H1 (cell line): Measurements from ENCODE around the gene MYO1D. TPM values are rescaled to one million over a fixed set of nuclear protein-coding genes. Genes with fewer than 3 reads are reported as not detected.

Experiments
- CTCF ChIA-PET: fragments of 300-600 bp; sonication (Branson Sonifier 250); formaldehyde crosslinking; loops from one replicate; lab custom pipeline; 2021; ENCODE audit not compliant: partially characterized antibody; lab: Charles Lee
- POLR2A ChIA-PET: fragments of 300-600 bp; sonication (Branson Sonifier 250); formaldehyde crosslinking; loops from one replicate; lab custom pipeline; 2021; ENCODE audit warnings: inconsistent platforms; ENCODE audit not compliant: partially characterized antibody; lab: Charles Lee
- DNase-seq, 2 experiments: peaks; one replicate each; pipeline versions ENCODE4 v3.0.0 to v3.0.0-alpha.2; 2010 to 2022; ENCODE audit warnings: low spot score in 2 of 2, low read depth in 1 of 2, mixed read lengths in 1 of 2
- FAIRE-seq: peaks from 2 replicates; lab custom pipeline; 2011; peaks lifted over from hg19 to GRCh38; lab: Jason Lieb, UNC
- H2AFZ ChIP-seq: 2 replicates; pipeline ENCODE4 v1.8.1; 2012; ENCODE audit warnings: low read length, inconsistent platforms
- H2AK5ac ChIP-seq: 2 replicates; pipeline ENCODE4 v1.6.1; 2013; ENCODE audit warnings: low read depth, low read length
- H2BK120ac ChIP-seq: replicated peaks from 2 replicates; pipeline ENCODE3; 2013; ENCODE audit warnings: low read depth, low read length, inconsistent platforms
- H2BK12ac ChIP-seq: 2 replicates; pipeline ENCODE4 v1.6.1; 2013; ENCODE audit warnings: low read depth, low read length
- H2BK15ac ChIP-seq: 2 replicates; pipeline ENCODE4 v1.6.1; 2013; ENCODE audit warnings: low read length
- H2BK20ac ChIP-seq: 2 replicates; pipeline ENCODE4 v1.6.1; 2013; ENCODE audit warnings: low read length
- H2BK5ac ChIP-seq: 2 replicates; pipeline ENCODE4 v1.6.1; 2013; ENCODE audit warnings: low read depth, low read length
- H3K14ac ChIP-seq: 2 replicates; pipeline ENCODE4 v1.6.1; 2013; ENCODE audit warnings: inconsistent platforms; ENCODE audit not compliant: insufficient read length
- H3K18ac ChIP-seq: 2 replicates; pipeline ENCODE4 v1.6.1; 2013; ENCODE audit warnings: low read length; ENCODE audit errors: extremely low read depth
- H3K23ac ChIP-seq: 2 replicates; pipeline ENCODE4 v1.6.1; 2013; ENCODE audit warnings: inconsistent platforms; ENCODE audit not compliant: insufficient read length
- H3K23me2 ChIP-seq: 2 replicates; pipeline ENCODE4 v1.6.1; 2013; ENCODE audit warnings: low read depth, low read length
- H3K27ac ChIP-seq: 2 replicates; pipeline ENCODE4 v1.6.1; 2011; ENCODE audit warnings: low read depth, low read length, inconsistent platforms
- H3K27me3 ChIP-seq, 4 experiments: replicated peaks in 1 of 4; 1 replicate in 1 of 4; 2 replicates in 3 of 4; pipeline versions ENCODE4 v1.6.1 to v1.8.1; 2011 to 2013; ENCODE audit warnings: low read length in 3 of 4, mild to moderate bottlenecking in 3 of 4, inconsistent platforms in 2 of 4, mixed read lengths in 2 of 4, moderate library complexity in 1 of 4; ENCODE audit not compliant: control insufficient read depth in 3 of 4, insufficient read depth in 3 of 4; ENCODE audit errors: extremely low read depth in 1 of 4
- H3K36me3 ChIP-seq, 4 experiments: 2 replicates each; pipeline versions ENCODE4 v1.6.1 to v1.8.1; 2011 to 2013; ENCODE audit warnings: mild to moderate bottlenecking in 4 of 4, low read length in 3 of 4, moderate library complexity in 2 of 4, control low read depth in 1 of 4, inconsistent platforms in 1 of 4; ENCODE audit not compliant: insufficient read depth in 4 of 4, control insufficient read depth in 2 of 4
- H3K4ac ChIP-seq: replicated peaks from 2 replicates; pipeline ENCODE3; 2013; ENCODE audit warnings: low read length, low read depth, mixed read lengths, inconsistent platforms; ENCODE audit not compliant: insufficient read length
- H3K4me1 ChIP-seq, 4 experiments: replicated peaks in 1 of 4; 1 replicate in 1 of 4; 2 replicates in 3 of 4; pipeline versions ENCODE4 v1.6.1 to v1.8.1; 2011 to 2013; ENCODE audit warnings: low read length in 3 of 4, inconsistent platforms in 2 of 4, mixed read lengths in 1 of 4; ENCODE audit not compliant: insufficient read depth in 4 of 4, control insufficient read depth in 3 of 4
- H3K4me2 ChIP-seq, 2 experiments: 2 replicates each; pipeline versions ENCODE4 v1.6.1 to v1.8.1; 2011 to 2013; ENCODE audit warnings: low read depth in 2 of 2, low read length in 2 of 2, control low read depth in 1 of 2, inconsistent platforms in 1 of 2, mild to moderate bottlenecking in 1 of 2; ENCODE audit not compliant: insufficient read depth in 1 of 2
- H3K4me3 ChIP-seq, 4 experiments: fragments of 200-600, 300-600 bp in 1 of 4; sonication (generic), shearing (Covaris generic), sonication (Bioruptor Twin) in 1 of 4; 2 replicates each; pipeline versions ENCODE4 v1.5.1 to v1.8.1; 2011 to 2016; ENCODE audit warnings: low read length in 4 of 4, low read depth in 3 of 4, control low read depth in 2 of 4, inconsistent platforms in 2 of 4, mild to moderate bottlenecking in 2 of 4, mixed read lengths in 1 of 4, moderate library complexity in 1 of 4; ENCODE audit not compliant: insufficient read depth in 2 of 4; ENCODE audit errors: extremely low read depth in 1 of 4
- H3K56ac ChIP-seq: replicated peaks from 2 replicates; pipeline ENCODE3; 2013; ENCODE audit warnings: low read depth, mild to moderate bottlenecking, mixed read lengths, low read length, inconsistent platforms; ENCODE audit not compliant: insufficient read length
- H3K79me1 ChIP-seq: 2 replicates; pipeline ENCODE4 v1.6.1; 2013; ENCODE audit warnings: low read depth, low read length, control low read depth
- H3K79me2 ChIP-seq, 2 experiments: 2 replicates each; pipeline versions ENCODE4 v1.6.1 to v1.8.1; 2012 to 2013; ENCODE audit warnings: low read length in 2 of 2, mild to moderate bottlenecking in 2 of 2, inconsistent platforms in 1 of 2; ENCODE audit not compliant: insufficient read depth in 2 of 2, control insufficient read depth in 1 of 2
- H3K9ac ChIP-seq, 4 experiments: replicated peaks in 1 of 4; 1 replicate in 1 of 4; 2 replicates in 3 of 4; pipeline versions ENCODE4 v1.6.1 to v1.8.1; 2011 to 2013; ENCODE audit warnings: low read depth in 3 of 4, low read length in 3 of 4, control low read depth in 2 of 4, mild to moderate bottlenecking in 2 of 4, moderate library complexity in 2 of 4, inconsistent platforms in 1 of 4; ENCODE audit errors: extremely low read depth in 1 of 4
- H3K9me3 ChIP-seq, 2 experiments: 2 replicates each; pipeline versions ENCODE4 v1.6.1 to v1.8.1; 2012 to 2013; ENCODE audit warnings: mild to moderate bottlenecking in 2 of 2, moderate library complexity in 2 of 2, control low read depth in 1 of 2, inconsistent platforms in 1 of 2, low read depth in 1 of 2, low read length in 1 of 2, mixed read lengths in 1 of 2; ENCODE audit not compliant: insufficient read depth in 2 of 2
- H4K20me1 ChIP-seq, 2 experiments: replicated peaks in 1 of 2; 2 replicates each; pipeline versions ENCODE3 to v1.8.1; 2011 to 2013; ENCODE audit warnings: inconsistent platforms in 2 of 2, low read length in 2 of 2, mild to moderate bottlenecking in 1 of 2; ENCODE audit not compliant: insufficient read depth in 2 of 2, control insufficient read depth in 1 of 2
- H4K5ac ChIP-seq: 2 replicates; pipeline ENCODE4 v1.6.1; 2013; ENCODE audit warnings: low read length, low read depth, mixed read lengths, inconsistent platforms; ENCODE audit not compliant: insufficient read length
- H4K8ac ChIP-seq: 2 replicates; pipeline ENCODE4 v1.8.0; 2013; ENCODE audit warnings: mild to moderate bottlenecking, moderate library complexity, low read length, inconsistent platforms; ENCODE audit not compliant: insufficient read depth; ENCODE audit errors: extremely low read depth
- H4K91ac ChIP-seq: replicated peaks from 2 replicates; pipeline ENCODE3; 2013; ENCODE audit warnings: low read length, mixed read lengths, inconsistent platforms; ENCODE audit not compliant: insufficient read length
- KDM5A ChIP-seq: fragments of 200-600 bp; IDR thresholded peaks from 2 replicates; pipeline ENCODE4 v1.7.1; 2012; ENCODE audit warnings: mild to moderate bottlenecking, low read length, inconsistent platforms, mixed read lengths
- WGBS, 2 experiments: shearing (Covaris generic) in 1 of 2; methylation state at CpG; one replicate each; pipeline versions ENCODE4 v1.1.6 to v1.1.7; 2013 to 2015; ENCODE audit warnings: low lambda C conversion rate in 2 of 2, mixed read lengths in 2 of 2, inconsistent platforms in 1 of 2, low coverage in 1 of 2, missing lambda C conversion rate in 1 of 2; ENCODE audit not compliant: insufficient replicate concordance in 2 of 2, insufficient coverage in 1 of 2, insufficient read length in 1 of 2; ENCODE audit errors: extremely low coverage in 1 of 2, missing lambda C conversion rate in 1 of 2; 5-methylcytosine and 5-hydroxymethylcytosine counted together
- polyA plus RNA-seq, 7 experiments: library from polyadenylated mRNA; depleted of rRNA in 3 of 7; stranded (reverse) in 5 of 7; unstranded in 2 of 7; fragments of >200 nt in 5 of 7; fragments of 200-250 nt in 2 of 7; gene quantifications; 1 replicate in 5 of 7; 2 replicates in 1 of 7; 4 replicates in 1 of 7; pipeline versions ENCODE4 v1.2.1 to v1.2.3, GENCODE V29; 2011 to 2013; ENCODE audit warnings: missing spikeins in 2 of 7, mixed read lengths in 2 of 7
- total RNA-seq: library from RNA; stranded (reverse); fragmentation: NEBNext Ultra II Directional; extraction: Animal tissue kit (Norgen Biotek cat#: 25700); gene quantifications from 2 replicates; pipeline ENCODE4 v1.2.1, GENCODE V29; 2021

MYO1D gene
- total and polyA plus RNA-seq, 2 of the 8 experiments (the other 6 are each of a cell fraction or from before 2014, with no cell fraction given), result 6.5 to 25.4 TPM

DNA sequence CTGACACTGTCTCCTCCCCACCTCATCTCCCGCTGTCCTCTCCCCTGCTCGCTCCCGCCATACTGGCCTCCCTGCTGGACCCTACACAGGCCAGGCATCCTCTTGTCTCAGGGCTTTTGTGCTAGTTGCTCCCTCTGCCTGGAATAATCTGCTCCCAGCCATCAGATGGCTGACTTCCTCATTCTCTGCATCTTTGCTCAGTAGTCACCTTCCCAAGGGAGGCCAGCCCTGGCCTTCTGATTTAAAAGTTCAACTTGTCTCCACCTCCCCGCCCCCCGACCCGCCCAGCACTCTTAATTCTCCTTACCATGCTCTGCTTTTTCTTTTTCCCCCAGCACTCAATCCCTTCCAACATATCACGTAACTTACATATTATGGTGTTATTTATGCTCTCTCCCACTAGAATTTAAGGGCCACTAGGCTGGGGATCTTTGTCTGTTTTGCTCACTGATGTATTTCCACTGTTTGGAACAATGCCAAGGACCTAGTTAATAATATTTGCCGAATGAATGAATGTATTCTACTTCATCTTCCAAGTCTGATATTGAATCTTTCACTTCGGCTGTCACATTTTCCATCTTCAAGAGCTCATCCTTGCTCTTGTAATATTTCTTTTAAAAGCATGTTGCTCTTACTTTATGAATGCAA lies 211.9 kb downstream of the MYO1D start:
- no peaks in the 10 kb centered on the region for H4K20me1 ChIP-seq
- H3K23me2 ChIP-seq, result no peaks in the 10 kb centered on the region
- H4K91ac ChIP-seq, result no peak overlapping the region
- H3K14ac ChIP-seq, result no peak overlapping the region
- no peak overlapping the region for H2AFZ ChIP-seq
- no peak overlapping the region for H3K23ac ChIP-seq
- no peak overlapping the region for H2BK12ac ChIP-seq
- no peak overlapping the region for H3K9ac ChIP-seq
- no peak overlapping the region for H3K4me2 ChIP-seq
- no peak overlapping the region for H3K18ac ChIP-seq
- 86% methylated on average over 9 of the region's 9 CpGs; no CpG with 5 or more reads in 1 of the 2 experiments for WGBS, 2 experiments
- no peak overlapping the region for H2AK5ac ChIP-seq
- CTCF ChIA-PET, result interaction anchor here (0.6 kb wide), 1 partner anchor 18 kb away, joined by 3 read pairs; no protein-coding TSS in a partner anchor
- no peak overlapping the region for H4K5ac ChIP-seq
- H3K27me3 ChIP-seq, result no peaks in the 10 kb centered on the region
- no peaks in the 10 kb centered on the region for H3K4me1 ChIP-seq
- POLR2A ChIA-PET, result no interaction called here
- H2BK15ac ChIP-seq, result no peak overlapping the region; the same call in 1 of the 2 replicates
- FAIRE-seq (no peak), DNase-seq (no peak)
- H2BK20ac ChIP-seq, result no peak overlapping the region
- no peak overlapping the region for H4K8ac ChIP-seq
- H3K4ac ChIP-seq, result no peak overlapping the region
- H3K9me3 ChIP-seq, result 0 out of 4 replicates have a peak, but pooled peaks cover 0 to 3% of the 10 kb centered on the region in 2 experiments
- no peaks in the 10 kb centered on the region for H3K36me3 ChIP-seq
- no peak overlapping the region; the same call in 1 of the 2 replicates for H3K27ac ChIP-seq
- H2BK5ac ChIP-seq, result no peak overlapping the region
- no peak overlapping the region for H3K56ac ChIP-seq
- H3K79me2 ChIP-seq, result no peaks in the 10 kb centered on the region
- H3K79me1 ChIP-seq, result no peaks in the 10 kb centered on the region
- no peak overlapping the region for H2BK120ac ChIP-seq
- H3K4me3 ChIP-seq, result no peak overlapping the region
- TF ChIP-seq KDM5A, result no peak
